Measurements from ENCODE around the gene CORO1C.

DNA sequence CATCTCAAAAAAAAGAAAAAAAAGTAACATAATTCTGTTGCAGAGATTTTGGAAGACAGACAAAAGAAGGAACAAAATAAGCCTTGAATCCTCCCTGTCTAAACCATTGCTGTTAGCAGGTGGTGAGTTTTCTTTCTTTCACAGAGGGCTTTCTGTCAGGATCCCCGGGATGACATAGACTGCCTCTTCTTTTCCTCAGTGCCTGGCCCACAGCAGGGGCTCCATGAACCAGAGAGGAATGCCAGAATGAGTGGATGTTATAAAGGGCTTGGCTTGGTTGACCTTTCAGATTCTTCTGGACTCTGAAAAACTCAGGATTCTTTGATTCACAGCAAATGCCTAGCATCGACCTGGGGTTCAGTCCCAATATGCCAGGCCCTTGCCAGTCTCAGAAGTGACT, 45.8 kb upstream of the CORO1C start:
- TF ChIP-seq CBX3 (IDR thresholded peaks at IDR 0.05; ENCODE audit: low read depth) (no peak), REST (IDR thresholded peaks at IDR 0.05; ENCODE audit: low read depth) (no peak), ZFX (IDR thresholded peaks at IDR 0.05) (no peak), CTCF (IDR thresholded peaks at IDR 0.05 in 2 of 3, conservative IDR thresholded peaks at IDR 0.05 in 1 of 3; ENCODE audit: borderline replicate concordance in 1 of 3, insufficient read depth in 1 of 3, low read depth in 2 of 3, low read length in 2 of 3) (no peak), CEBPB (IDR thresholded peaks at IDR 0.05; ENCODE audit: low read depth) (no peak), MAX (IDR thresholded peaks at IDR 0.05) (no peak), RAD21 (IDR thresholded peaks at IDR 0.05; ENCODE audit: low read depth) (no peak), SP1 (IDR thresholded peaks at IDR 0.05; ENCODE audit: low read depth) (no peak), POLR2AphosphoS5 (IDR thresholded peaks at IDR 0.05; ENCODE audit: low read depth, low read length) (no peak), POLR2A (IDR thresholded peaks at IDR 0.05; ENCODE audit: borderline replicate concordance, extremely low read depth, insufficient read depth, insufficient read length) (no peak), EZH2 (IDR thresholded peaks at IDR 0.05) (no peak)

Measured in HCT116 (cell line).